ENCODE data around the gene TEX38.

- TF ChIP-seq EZH2 (IDR thresholded peaks at IDR 0.05; ENCODE audit: insufficient read depth, poor library complexity, severe bottlenecking) (no peak), EZH2phosphoT487 (IDR thresholded peaks at IDR 0.05; ENCODE audit: insufficient read depth, low read depth) (no peak)
Measured at GRCh38 chr1:46675549-46676314, 4.1 kb downstream of the TEX38 start.
